Neuronal stem cell (in vitro differentiated cells): ENCODE results near the gene YPEL5.
A peak's percentile ranks its signal among the peaks of the same experiment; 100 is the strongest.

Experiments
- DNase-seq: peaks from one replicate; pipeline ENCODE4 v3.0.0-alpha.2; 2013; ENCODE audit warnings: low spot score
- H2AFZ ChIP-seq: one replicate; pipeline ENCODE4 v1.6.1; 2013; ENCODE audit warnings: mild to moderate bottlenecking, low read length, inconsistent platforms
- H2AK5ac ChIP-seq: 2 replicates; pipeline ENCODE4 v1.6.1; 2013; ENCODE audit warnings: low read depth, mild to moderate bottlenecking, inconsistent platforms, low read length, moderate library complexity, mixed read lengths
- H2BK120ac ChIP-seq: 2 replicates; pipeline ENCODE4 v1.6.1; 2013; ENCODE audit warnings: low read depth, mild to moderate bottlenecking, inconsistent platforms, low read length, moderate library complexity, mixed read lengths
- H2BK12ac ChIP-seq: one replicate; pipeline ENCODE4 v1.6.1; 2013; ENCODE audit warnings: low read length, inconsistent platforms
- H2BK15ac ChIP-seq: 2 replicates; pipeline ENCODE4 v1.6.1; 2013; ENCODE audit warnings: mild to moderate bottlenecking, low read length, inconsistent platforms, mixed read lengths
- H2BK5ac ChIP-seq: one replicate; pipeline ENCODE4 v1.6.1; 2013; ENCODE audit warnings: inconsistent platforms, mild to moderate bottlenecking, low read length, moderate library complexity
- H3K14ac ChIP-seq: one replicate; pipeline ENCODE4 v1.6.1; 2013; ENCODE audit warnings: low read length, inconsistent platforms
- H3K18ac ChIP-seq: 2 replicates; pipeline ENCODE4 v1.6.1; 2013; ENCODE audit warnings: low read length, inconsistent platforms
- H3K23ac ChIP-seq: 2 replicates; pipeline ENCODE4 v1.6.1; 2013; ENCODE audit warnings: low read depth, mild to moderate bottlenecking, mixed read lengths, low read length, inconsistent platforms; ENCODE audit not compliant: poor library complexity
- H3K27ac ChIP-seq: replicated peaks from 3 replicates; pipeline ENCODE4 v1.5.1; 2013; ENCODE audit warnings: low read length, inconsistent platforms
- H3K27me3 ChIP-seq, 3 experiments: 2 replicates each; pipeline ENCODE4 v1.6.1; 2013; ENCODE audit warnings: low read length in 3 of 3, mild to moderate bottlenecking in 2 of 3, inconsistent platforms in 1 of 3, low read depth in 1 of 3, mixed read lengths in 1 of 3, moderate library complexity in 1 of 3; ENCODE audit not compliant: control insufficient read depth in 3 of 3, insufficient read depth in 3 of 3
- H3K36me3 ChIP-seq, 2 donors: replicated peaks in 1 of 2; 2 replicates each; pipeline ENCODE4 v1.6.1; 2013; ENCODE audit warnings: low read length in 2 of 2; ENCODE audit not compliant: control insufficient read depth in 2 of 2, insufficient read depth in 2 of 2
- H3K4ac ChIP-seq: 2 replicates; pipeline ENCODE4 v1.6.1; 2013; ENCODE audit warnings: inconsistent platforms, mild to moderate bottlenecking, low read length, moderate library complexity
- H3K4me1 ChIP-seq, 2 donors: 1 replicate in 1 of 2; 2 replicates in 1 of 2; pipeline ENCODE4 v1.6.1; 2013; ENCODE audit warnings: low read length in 2 of 2, low read depth in 1 of 2; ENCODE audit not compliant: control insufficient read depth in 2 of 2, insufficient read depth in 1 of 2
- H3K4me2 ChIP-seq: one replicate; pipeline ENCODE4 v1.6.1; 2013; ENCODE audit warnings: mild to moderate bottlenecking, low read length, inconsistent platforms; ENCODE audit not compliant: insufficient read depth, poor library complexity, severe bottlenecking
- H3K4me3 ChIP-seq, 2 donors: 2 replicates each; pipeline ENCODE4 v1.5.1; 2013; ENCODE audit warnings: low read length in 2 of 2, mild to moderate bottlenecking in 2 of 2, inconsistent platforms in 1 of 2, moderate library complexity in 1 of 2
- H3K79me1 ChIP-seq: one replicate; pipeline ENCODE4 v1.6.1; 2013; ENCODE audit warnings: low read depth, mild to moderate bottlenecking, inconsistent platforms, low read length, moderate library complexity
- H3K9ac ChIP-seq: one replicate; pipeline ENCODE4 v1.6.1; 2013; ENCODE audit warnings: mild to moderate bottlenecking, low read depth, low read length, inconsistent platforms; ENCODE audit not compliant: poor library complexity
- H3K9me3 ChIP-seq, 2 donors: replicated peaks in 1 of 2; 2 replicates each; pipeline versions ENCODE3 to v1.6.1; 2013; ENCODE audit warnings: low read length in 2 of 2, mild to moderate bottlenecking in 2 of 2, inconsistent platforms in 1 of 2, low read depth in 1 of 2, mixed read lengths in 1 of 2, moderate library complexity in 1 of 2; ENCODE audit not compliant: control insufficient read depth in 2 of 2, insufficient read depth in 1 of 2
- H4K8ac ChIP-seq: one replicate; pipeline ENCODE4 v1.6.1; 2013; ENCODE audit warnings: low read depth, mild to moderate bottlenecking, inconsistent platforms, low read length, moderate library complexity
- H4K91ac ChIP-seq: one replicate; pipeline ENCODE4 v1.6.1; 2013; ENCODE audit warnings: low read length, low read depth, mild to moderate bottlenecking, inconsistent platforms; ENCODE audit not compliant: poor library complexity
- WGBS, 2 donors: extraction: QIAGEN DNeasy Blood & Tissue Kit; methylation state at CpG; one replicate each; pipeline ENCODE4 v1.1.7; 2013; ENCODE audit warnings: missing lambda C conversion rate in 2 of 2, mixed read lengths in 1 of 2; ENCODE audit not compliant: insufficient read length in 2 of 2, insufficient replicate concordance in 1 of 2; ENCODE audit errors: extremely low coverage in 2 of 2; 5-methylcytosine and 5-hydroxymethylcytosine counted together

The YPEL5 gene

GRCh38 chr2:30193104-30193681 lies 46.4 kb downstream of the YPEL5 start:
- no CpG with 5 or more reads among the region's 13 CpGs for WGBS, 2 donors
- Histone ChIP-seq H3K23ac (peak overlapping the region; percentile 45), H2BK15ac (peak overlapping the region; percentile 83), H3K4me1 (peaks cover 8 to 20% of the 10 kb centered on the region in 2 donors), H2BK12ac (peak overlapping the region; percentile 46), H3K9ac (no peak overlapping the region), H3K36me3 (no peaks in the 10 kb centered on the region), H3K4me2 (no peak overlapping the region), H3K4ac (peak overlapping the region; percentile 99), H2AFZ (no peak overlapping the region), H3K4me3 (no peak overlapping the region), H4K91ac (no peak overlapping the region), H3K14ac (no peak overlapping the region), H4K8ac (no peak overlapping the region), H2BK5ac (peak overlapping the region; percentile 1), H3K9me3 (no peaks in the 10 kb centered on the region), H3K27me3 (peaks cover 0 to 13% (median 0%) of the 10 kb centered on the region in 3 experiments), H2AK5ac (peak overlapping the region; percentile 47), H3K27ac (no peak overlapping the region), H3K18ac (peak overlapping the region; percentile 94), H2BK120ac (no peak overlapping the region), H3K79me1 (no peaks in the 10 kb centered on the region)
- DNase-seq = no peak

- Histone ChIP-seq H2BK15ac (no peak overlapping the region), H3K4ac (no peak overlapping the region), H2BK120ac (no peak overlapping the region), H3K9me3 (no peaks in the 10 kb centered on the region), H2AK5ac (peak overlapping the region; percentile 4), H3K9ac (no peak overlapping the region), H3K27me3 (peaks cover 0 to 16% (median 0%) of the 10 kb centered on the region in 3 experiments), H3K27ac (peak overlapping the region; percentile 14), H2BK5ac (no peak overlapping the region), H3K23ac (no peak overlapping the region), H3K4me3 (no peak overlapping the region), H3K18ac (peak overlapping the region; percentile 76), H2BK12ac (no peak overlapping the region), H3K79me1 (no peaks in the 10 kb centered on the region), H3K4me2 (no peak overlapping the region), H4K91ac (no peak overlapping the region), H3K14ac (no peak overlapping the region), H3K4me1 (peaks cover 8 to 20% of the 10 kb centered on the region in 2 donors), H2AFZ (no peak overlapping the region), H3K36me3 (no peaks in the 10 kb centered on the region), H4K8ac (no peak overlapping the region)
- DNase-seq = no peak
- no CpG with 5 or more reads among the region's 7 CpGs for WGBS, 2 donors
Measured at GRCh38 chr2:30194421-30194820, 47.6 kb downstream of the YPEL5 start.

GRCh38 chr2:30195016-30195415 lies 48.2 kb downstream of the YPEL5 start:
- H2BK15ac ChIP-seq = no peak overlapping the region
- no peak overlapping the region for H2AK5ac ChIP-seq
- WGBS, 2 donors = no CpG with 5 or more reads among the region's 4 CpGs
- H3K18ac ChIP-seq = peak overlapping the region; percentile 50
- H3K4me3 ChIP-seq = no peak overlapping the region
- no peaks in the 10 kb centered on the region for H3K9me3 ChIP-seq
- H3K27ac ChIP-seq = no peak overlapping the region
- DNase-seq = no peak
- H3K4me1 ChIP-seq = peaks cover 8 to 20% of the 10 kb centered on the region in 2 donors
- H3K27me3 ChIP-seq = peaks cover 0 to 17% (median 0%) of the 10 kb centered on the region in 3 experiments
- H3K9ac ChIP-seq = no peak overlapping the region
- H3K14ac ChIP-seq = no peak overlapping the region
- H2BK5ac ChIP-seq = no peak overlapping the region
- no peak overlapping the region for H3K4me2 ChIP-seq
- no peaks in the 10 kb centered on the region for H3K36me3 ChIP-seq
- H2AFZ ChIP-seq = no peak overlapping the region
- H4K8ac ChIP-seq = peak overlapping the region; percentile 70
- H3K79me1 ChIP-seq = no peaks in the 10 kb centered on the region
- no peak overlapping the region for H3K4ac ChIP-seq
- H4K91ac ChIP-seq = no peak overlapping the region
- H2BK12ac ChIP-seq = no peak overlapping the region
- H3K23ac ChIP-seq = no peak overlapping the region
- no peak overlapping the region for H2BK120ac ChIP-seq

GRCh38 chr2:30197570-30198192 lies 50.9 kb downstream of the YPEL5 start:
- Histone ChIP-seq H3K4me2 (no peak overlapping the region), H3K36me3 (no peaks in the 10 kb centered on the region), H2BK12ac (no peak overlapping the region), H2AFZ (no peak overlapping the region), H3K4me3 (no peak overlapping the region), H2BK15ac (no peak overlapping the region), H3K23ac (no peak overlapping the region), H3K9me3 (no peaks in the 10 kb centered on the region), H3K4me1 (peaks cover 8 to 16% of the 10 kb centered on the region in 2 donors), H4K91ac (peak overlapping the region; percentile 32), H2BK5ac (no peak overlapping the region), H3K14ac (no peak overlapping the region), H3K9ac (no peak overlapping the region), H3K4ac (no peak overlapping the region), H3K27ac (no peak overlapping the region), H3K18ac (no peak overlapping the region), H2AK5ac (peak overlapping the region; percentile 32), H4K8ac (no peak overlapping the region), H3K79me1 (no peaks in the 10 kb centered on the region), H2BK120ac (no peak overlapping the region), H3K27me3 (peaks cover 0 to 22% (median 0%) of the 10 kb centered on the region in 3 experiments)
- no peak for DNase-seq
- WGBS, 2 donors = no CpG with 5 or more reads among the region's 6 CpGs
